Effector CD8-positive, alpha-beta T cell (primary cell): ENCODE data around the gene CAPZB.

Experiments
- DNase-seq: peaks from one replicate; lab custom pipeline; 2025; lab: John Stamatoyannopoulos, UW

Gene CAPZB

GRCh38 chr1:19405761-19406487, 79.4 kb downstream of the CAPZB start:
- DNase-seq: no peak

GRCh38 chr1:19405195-19405760, 80.1 kb downstream of the CAPZB start:
- no peak for DNase-seq

GRCh38 chr1:19404748-19405147, 80.6 kb downstream of the CAPZB start:
- no peak for DNase-seq

- DNase-seq: no peak
Observed at GRCh38 chr1:19403256-19403655, 82.1 kb downstream of the CAPZB start.

GRCh38 chr1:19402031-19402813, 83.1 kb downstream of the CAPZB start:
- DNase-seq: no peak

GRCh38 chr1:19401535-19401889, 83.8 kb downstream of the CAPZB start:
- no peak for DNase-seq

- DNase-seq: no peak
Observed at GRCh38 chr1:19400875-19401534, 84.3 kb downstream of the CAPZB start.

- no peak for DNase-seq
Observed at GRCh38 chr1:19400192-19400611, 85.1 kb downstream of the CAPZB start.

GRCh38 chr1:19398309-19398760, 87.0 kb downstream of the CAPZB start:
- DNase-seq: no peak

- no peak for DNase-seq
Observed at GRCh38 chr1:19397217-19397945, 88.0 kb downstream of the CAPZB start.

- no peak for DNase-seq
Observed at GRCh38 chr1:19396280-19396679, 89.1 kb downstream of the CAPZB start.

GRCh38 chr1:19395678-19396192, 89.6 kb downstream of the CAPZB start:
- no peak for DNase-seq

GRCh38 chr1:19393046-19393445, 92.3 kb downstream of the CAPZB start:
- no peak for DNase-seq

- DNase-seq: no peak
Observed at GRCh38 chr1:19392221-19392620, 93.1 kb downstream of the CAPZB start.

GRCh38 chr1:19391596-19391981, 93.8 kb downstream of the CAPZB start:
- no peak for DNase-seq

- DNase-seq: peak; percentile 51
Observed at GRCh38 chr1:19390901-19391595, 94.3 kb downstream of the CAPZB start.

GRCh38 chr1:19390166-19390850, 95.0 kb downstream of the CAPZB start:
- no peak for DNase-seq

- no peak for DNase-seq
Observed at GRCh38 chr1:19388980-19389379, 96.4 kb downstream of the CAPZB start.

- DNase-seq: no peak
Observed at GRCh38 chr1:19387045-19387467, 98.3 kb downstream of the CAPZB start.

GRCh38 chr1:19385869-19386591, 99.3 kb downstream of the CAPZB start:
- DNase-seq: no peak
